ENCODE measurements around the gene XPR1. TPM values are rescaled to one million over a fixed set of nuclear protein-coding genes. Genes with fewer than 3 reads are reported as not detected.

Gene XPR1
- total RNA-seq, 1 donor from 2014 or later: 25.4 TPM

- Histone ChIP-seq H3K4me3 (ENCODE audit: low read depth, low read length) (no peak overlapping the region), H3K36me3 (ENCODE audit: control insufficient read depth, insufficient read depth, low read length) (no peaks in the 10 kb centered on the region), H3K27me3 (ENCODE audit: control insufficient read depth, insufficient read depth, low read length) (peaks cover 9% of the 10 kb centered on the region)
- no peak for DNase-seq (ENCODE audit: low read depth)
- no peak for TF ChIP-seq CTCF (IDR thresholded peaks at IDR 0.05; ENCODE audit: insufficient read depth, low read length, poor library complexity, severe bottlenecking)
Observed at GRCh38 chr1:180937624-180938225, 305.9 kb downstream of the XPR1 start.

GRCh38 chr1:180939073-180939710, 307.4 kb downstream of the XPR1 start:
- no peaks in the 10 kb centered on the region for H3K36me3 ChIP-seq (ENCODE audit: control insufficient read depth, insufficient read depth, low read length)
- no peak for TF ChIP-seq CTCF (IDR thresholded peaks at IDR 0.05; ENCODE audit: insufficient read depth, low read length, poor library complexity, severe bottlenecking)
- H3K27me3 ChIP-seq (ENCODE audit: control insufficient read depth, insufficient read depth, low read length): peaks cover 9% of the 10 kb centered on the region
- no peak for DNase-seq (ENCODE audit: low read depth)
- H3K4me3 ChIP-seq (ENCODE audit: low read depth, low read length): no peak overlapping the region

- TF ChIP-seq CTCF (IDR thresholded peaks at IDR 0.05; ENCODE audit: insufficient read depth, low read length, poor library complexity, severe bottlenecking): no peak
- peaks cover 9% of the 10 kb centered on the region for H3K27me3 ChIP-seq (ENCODE audit: control insufficient read depth, insufficient read depth, low read length)
- no peak overlapping the region for H3K4me3 ChIP-seq (ENCODE audit: low read depth, low read length)
- no peak for DNase-seq (ENCODE audit: low read depth)
- H3K36me3 ChIP-seq (ENCODE audit: control insufficient read depth, insufficient read depth, low read length): no peaks in the 10 kb centered on the region
Observed at GRCh38 chr1:180939711-180940103, 307.9 kb downstream of the XPR1 start.

Other genes with a start within 250 kb of the XPR1 start
- gene ACBD6, start 129.4 kb upstream of the XPR1 start, total RNA-seq: 73.2 and 86.5 TPM in 2 replicates
- not detected in 2 replicates for gene OVAAL, start 73.1 kb upstream of the XPR1 start, total RNA-seq